GM18907 (cell line): ENCODE results near the gene SLC12A1.
A peak's percentile ranks its signal among the peaks of the same experiment; 100 is the strongest.

Experiments
- ATAC-seq: cut with Tn5 transposase; IDR thresholded peaks from one replicate; pipeline ENCODE4 v1.9.1; 2021; ENCODE audit warnings: mild to moderate bottlenecking, moderate library complexity; ENCODE audit not compliant: unreplicated experiment

The SLC12A1 gene

GRCh38 chr15:48343865-48344264, 137.8 kb downstream of the SLC12A1 start:
- ATAC-seq = no peak

- no peak for ATAC-seq
These were observed 139.4 kb downstream of the SLC12A1 start for GRCh38 chr15:48345516-48345915.

- peak; percentile 82 for ATAC-seq
These were observed 146.5 kb downstream of the SLC12A1 start for GRCh38 chr15:48352474-48353072.
